SK-N-SH treated with all-trans-retinoic acid at 6 μM for 48 hours (cell line): ENCODE measurements around the gene COL19A1.
"Not testable (repeated sequence)": the region's sequence is repeated elsewhere in the genome, so short reads cannot be mapped to it uniquely, and the experiment has no call there.

Source experiments
- ATAC-seq: fragments of 200-7000 bp; cut with Tn5 transposase; 3 replicates; pipeline ENCODE4 v1.9.1; 2020; ENCODE audit warnings: mild to moderate bottlenecking, moderate library complexity
- ARNTL ChIP-seq: fragments of 450-650 bp; formaldehyde crosslinking; IDR thresholded peaks from 2 replicates; pipeline ENCODE4 v1.5.0; 2020; ENCODE audit warnings: low read depth, mild to moderate bottlenecking, moderate library complexity, borderline replicate concordance
- BACH2 ChIP-seq: fragments of 250-450 bp; sonication (Bioruptor Pico); IDR thresholded peaks from 2 replicates; pipeline ENCODE4 v1.9.0; 2021; ENCODE audit warnings: mild to moderate bottlenecking, borderline replicate concordance
- CREB5 ChIP-seq: fragments of 250-450 bp; sonication (Bioruptor Pico); IDR thresholded peaks from 2 replicates; pipeline ENCODE4 v1.5.1; 2020; ENCODE audit warnings: low read depth, mild to moderate bottlenecking, moderate library complexity
- CSRNP3 ChIP-seq: fragments of 250-450 bp; sonication (Bioruptor Pico); IDR thresholded peaks from 2 replicates; pipeline ENCODE4 v1.5.1; 2021; ENCODE audit warnings: mild to moderate bottlenecking, moderate library complexity
- GLIS3 ChIP-seq: fragments of 250-450 bp; sonication (Bioruptor Pico); IDR thresholded peaks from 2 replicates; pipeline ENCODE4 v1.5.0; 2020; ENCODE audit warnings: mild to moderate bottlenecking, moderate library complexity
- ISL1 ChIP-seq: fragments of 250-450 bp; sonication (Bioruptor Pico); IDR thresholded peaks from 2 replicates; pipeline ENCODE4 v2.1.2; 2022; ENCODE audit warnings: mild to moderate bottlenecking, moderate library complexity
- OSR1 ChIP-seq: fragments of 250-450 bp; sonication (Bioruptor Pico); IDR thresholded peaks from 2 replicates; pipeline ENCODE4 v1.8.0; 2022; ENCODE audit warnings: moderate library complexity, mild to moderate bottlenecking, inconsistent platforms
- POU6F1 ChIP-seq: fragments of 250-450 bp; sonication (Bioruptor Pico); IDR thresholded peaks from 2 replicates; pipeline ENCODE4 v1.8.0; 2021; ENCODE audit warnings: low read depth, mild to moderate bottlenecking, moderate library complexity, borderline replicate concordance
- PPARA ChIP-seq: fragments of 250-450 bp; sonication (Bioruptor Pico); IDR thresholded peaks from 2 replicates; pipeline ENCODE4 v1.5.0; 2020; ENCODE audit warnings: mild to moderate bottlenecking, borderline replicate concordance
- TCF4 ChIP-seq: fragments of 250-450 bp; sonication (Bioruptor Pico); IDR thresholded peaks from 2 replicates; pipeline ENCODE4 v1.8.0; 2021; ENCODE audit warnings: mild to moderate bottlenecking, moderate library complexity, borderline replicate concordance
- TOX ChIP-seq: fragments of 250-450 bp; sonication (Bioruptor Pico); IDR thresholded peaks from 2 replicates; pipeline ENCODE4 v1.8.0; 2021; ENCODE audit warnings: mild to moderate bottlenecking, moderate library complexity, borderline replicate concordance
- ZC3H10 ChIP-seq: fragments of 250-450 bp; sonication (Bioruptor Pico); IDR thresholded peaks from 2 replicates; pipeline ENCODE4 v1.5.1; 2021; ENCODE audit warnings: mild to moderate bottlenecking, moderate library complexity
- ZFP30 ChIP-seq: fragments of 450-650 bp; formaldehyde crosslinking; IDR thresholded peaks from 2 replicates; pipeline ENCODE4 v1.5.0; 2022; ENCODE audit warnings: mild to moderate bottlenecking, moderate library complexity
- ZNF565 ChIP-seq: fragments of 450-650 bp; formaldehyde crosslinking; conservative IDR thresholded peaks from 2 replicates; pipeline ENCODE4 v1.5.0; 2020; ENCODE audit warnings: low read depth, mild to moderate bottlenecking, moderate library complexity
- ZNF70 ChIP-seq: fragments of 450-650 bp; formaldehyde crosslinking; IDR thresholded peaks from 2 replicates; pipeline ENCODE4 v1.5.0; 2020; ENCODE audit warnings: mild to moderate bottlenecking, moderate library complexity
- ZNF8 ChIP-seq: fragments of 450-650 bp; formaldehyde crosslinking; IDR thresholded peaks from 2 replicates; pipeline ENCODE4 v1.5.0; 2020; ENCODE audit warnings: mild to moderate bottlenecking, moderate library complexity
- TF ChIP-seq, protein P1 (sequence below): fragments of 250-450 bp; sonication (Bioruptor Pico); IDR thresholded peaks from 2 replicates; pipeline ENCODE4 v1.8.0; 2020; ENCODE audit warnings: mild to moderate bottlenecking, moderate library complexity, borderline replicate concordance
- TF ChIP-seq, protein P2 (sequence below): fragments of 250-450 bp; sonication (Bioruptor Pico); IDR thresholded peaks from 2 replicates; pipeline ENCODE4 v1.5.0; 2020; ENCODE audit warnings: mild to moderate bottlenecking, moderate library complexity

The COL19A1 gene

GRCh38 chr6:69988458-69989126, 122.2 kb downstream of the COL19A1 start:
- TF ChIP-seq ARNTL (CRISPR knock-in tag) = no peak
- TF ChIP-seq CSRNP3 = no peak
- TF ChIP-seq TCF4 (CRISPR knock-in tag) = no peak
- TF ChIP-seq POU6F1 = no peak
- TF ChIP-seq TOX = no peak
- no peak for TF ChIP-seq PPARA (CRISPR knock-in tag)
- no peak for TF ChIP-seq BACH2 (CRISPR knock-in tag)
- TF ChIP-seq ZNF70 (CRISPR knock-in tag) = no peak
- TF ChIP-seq ZNF8 (CRISPR knock-in tag) = no peak
- TF ChIP-seq ZC3H10 (CRISPR knock-in tag) = no peak
- no peak for TF ChIP-seq OSR1 (CRISPR knock-in tag)
- TF ChIP-seq, protein P1, sequence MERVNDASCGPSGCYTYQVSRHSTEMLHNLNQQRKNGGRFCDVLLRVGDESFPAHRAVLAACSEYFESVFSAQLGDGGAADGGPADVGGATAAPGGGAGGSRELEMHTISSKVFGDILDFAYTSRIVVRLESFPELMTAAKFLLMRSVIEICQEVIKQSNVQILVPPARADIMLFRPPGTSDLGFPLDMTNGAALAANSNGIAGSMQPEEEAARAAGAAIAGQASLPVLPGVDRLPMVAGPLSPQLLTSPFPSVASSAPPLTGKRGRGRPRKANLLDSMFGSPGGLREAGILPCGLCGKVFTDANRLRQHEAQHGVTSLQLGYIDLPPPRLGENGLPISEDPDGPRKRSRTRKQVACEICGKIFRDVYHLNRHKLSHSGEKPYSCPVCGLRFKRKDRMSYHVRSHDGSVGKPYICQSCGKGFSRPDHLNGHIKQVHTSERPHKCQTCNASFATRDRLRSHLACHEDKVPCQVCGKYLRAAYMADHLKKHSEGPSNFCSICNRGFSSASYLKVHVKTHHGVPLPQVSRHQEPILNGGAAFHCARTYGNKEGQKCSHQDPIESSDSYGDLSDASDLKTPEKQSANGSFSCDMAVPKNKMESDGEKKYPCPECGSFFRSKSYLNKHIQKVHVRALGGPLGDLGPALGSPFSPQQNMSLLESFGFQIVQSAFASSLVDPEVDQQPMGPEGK (CRISPR knock-in tag) = no peak
- TF ChIP-seq, protein P2, sequence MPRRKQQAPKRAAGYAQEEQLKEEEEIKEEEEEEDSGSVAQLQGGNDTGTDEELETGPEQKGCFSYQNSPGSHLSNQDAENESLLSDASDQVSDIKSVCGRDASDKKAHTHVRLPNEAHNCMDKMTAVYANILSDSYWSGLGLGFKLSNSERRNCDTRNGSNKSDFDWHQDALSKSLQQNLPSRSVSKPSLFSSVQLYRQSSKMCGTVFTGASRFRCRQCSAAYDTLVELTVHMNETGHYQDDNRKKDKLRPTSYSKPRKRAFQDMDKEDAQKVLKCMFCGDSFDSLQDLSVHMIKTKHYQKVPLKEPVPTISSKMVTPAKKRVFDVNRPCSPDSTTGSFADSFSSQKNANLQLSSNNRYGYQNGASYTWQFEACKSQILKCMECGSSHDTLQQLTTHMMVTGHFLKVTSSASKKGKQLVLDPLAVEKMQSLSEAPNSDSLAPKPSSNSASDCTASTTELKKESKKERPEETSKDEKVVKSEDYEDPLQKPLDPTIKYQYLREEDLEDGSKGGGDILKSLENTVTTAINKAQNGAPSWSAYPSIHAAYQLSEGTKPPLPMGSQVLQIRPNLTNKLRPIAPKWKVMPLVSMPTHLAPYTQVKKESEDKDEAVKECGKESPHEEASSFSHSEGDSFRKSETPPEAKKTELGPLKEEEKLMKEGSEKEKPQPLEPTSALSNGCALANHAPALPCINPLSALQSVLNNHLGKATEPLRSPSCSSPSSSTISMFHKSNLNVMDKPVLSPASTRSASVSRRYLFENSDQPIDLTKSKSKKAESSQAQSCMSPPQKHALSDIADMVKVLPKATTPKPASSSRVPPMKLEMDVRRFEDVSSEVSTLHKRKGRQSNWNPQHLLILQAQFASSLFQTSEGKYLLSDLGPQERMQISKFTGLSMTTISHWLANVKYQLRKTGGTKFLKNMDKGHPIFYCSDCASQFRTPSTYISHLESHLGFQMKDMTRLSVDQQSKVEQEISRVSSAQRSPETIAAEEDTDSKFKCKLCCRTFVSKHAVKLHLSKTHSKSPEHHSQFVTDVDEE (CRISPR knock-in tag) = no peak
- no peak for TF ChIP-seq ZNF565 (CRISPR knock-in tag)
- no peak for TF ChIP-seq GLIS3
- no peak for TF ChIP-seq CREB5 (CRISPR knock-in tag)
- no peak for ATAC-seq

DNA sequence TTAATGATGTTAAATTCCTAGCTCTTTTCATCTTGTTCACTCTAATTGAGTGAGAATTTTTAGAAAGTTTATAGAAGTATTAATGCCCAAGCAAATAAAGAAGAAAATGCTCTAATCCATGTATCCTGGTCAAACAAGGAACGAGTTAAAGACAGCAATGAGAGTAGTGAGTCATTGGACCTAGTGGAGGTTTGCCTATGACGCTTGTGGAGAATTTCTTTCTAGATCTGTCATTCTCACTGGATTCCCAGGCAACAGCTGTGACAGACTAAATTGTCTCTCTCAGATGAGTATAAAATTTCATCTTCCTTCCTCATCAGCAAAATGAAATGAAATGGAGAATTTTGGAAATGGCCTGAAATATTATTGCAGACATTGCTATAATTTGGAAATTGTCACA, 127.9 kb downstream of the COL19A1 start:
- no peak for TF ChIP-seq ZNF70 (CRISPR knock-in tag)
- no peak for TF ChIP-seq GLIS3
- TF ChIP-seq ISL1 (CRISPR knock-in tag) = no peak
- TF ChIP-seq TOX = no peak
- peak; percentile 63 for ATAC-seq

DNA sequence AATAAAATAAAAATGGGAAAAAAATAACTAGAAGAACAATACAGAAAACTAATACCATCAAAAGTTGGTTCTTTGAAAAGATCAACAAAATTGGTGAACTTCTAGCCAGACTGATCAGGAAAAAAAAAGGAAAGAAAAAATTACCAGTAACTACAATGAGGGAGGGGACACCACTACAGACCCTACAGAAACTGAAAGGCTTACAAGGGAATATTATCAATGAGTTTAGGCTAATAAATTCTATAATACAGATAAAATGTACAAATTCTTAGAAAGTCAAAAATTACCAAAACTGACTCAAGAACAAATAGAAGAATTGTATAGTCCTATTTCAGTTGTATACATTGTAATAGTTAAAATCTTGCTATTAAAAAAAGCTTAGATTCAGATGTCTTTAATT, 141.8 kb downstream of the COL19A1 start:
- ATAC-seq = no peak
- no peak for TF ChIP-seq TOX
- no peak for TF ChIP-seq CREB5 (CRISPR knock-in tag)
- TF ChIP-seq PPARA (CRISPR knock-in tag) = no peak
- TF ChIP-seq ZFP30 (CRISPR knock-in tag) = no peak

GRCh38 chr6:70010339-70010738, 144.0 kb downstream of the COL19A1 start:
- ATAC-seq = not testable (repeated sequence)

- not testable (repeated sequence) for ATAC-seq
Measured at GRCh38 chr6:70023201-70023600, 156.8 kb downstream of the COL19A1 start.
